GM18858 (cell line): Measurements from ENCODE around the gene COL6A3.
"Not testable (repeated sequence)": the region's sequence is repeated elsewhere in the genome, so short reads cannot be mapped to it uniquely, and the experiment has no call there.

ENCODE experiments used
- ATAC-seq: cut with Tn5 transposase; IDR thresholded peaks from one replicate; pipeline ENCODE4 v1.9.1; 2021; ENCODE audit not compliant: unreplicated experiment

Gene COL6A3

GRCh38 chr2:237412988-237413776, 782 bp downstream of the COL6A3 start:
- no peak for ATAC-seq

GRCh38 chr2:237412646-237412987, 1.3 kb downstream of the COL6A3 start:
- ATAC-seq: no peak

GRCh38 chr2:237411683-237412423, 2.1 kb downstream of the COL6A3 start:
- no peak for ATAC-seq

GRCh38 chr2:237411092-237411601, 2.8 kb downstream of the COL6A3 start:
- ATAC-seq: no peak

- ATAC-seq: not testable (repeated sequence)
These were observed 4.7 kb downstream of the COL6A3 start for GRCh38 chr2:237409263-237409662.

GRCh38 chr2:237408335-237409000, 5.5 kb downstream of the COL6A3 start:
- no peak for ATAC-seq

GRCh38 chr2:237407700-237408099, 6.3 kb downstream of the COL6A3 start:
- ATAC-seq: no peak

GRCh38 chr2:237406371-237406895, 7.5 kb downstream of the COL6A3 start:
- ATAC-seq: no peak

GRCh38 chr2:237405605-237406004, 8.4 kb downstream of the COL6A3 start:
- no peak for ATAC-seq

GRCh38 chr2:237405006-237405559, 8.9 kb downstream of the COL6A3 start:
- ATAC-seq: no peak

- no peak for ATAC-seq
These were observed 9.6 kb downstream of the COL6A3 start for GRCh38 chr2:237404413-237404812.

GRCh38 chr2:237403024-237403882, 10.7 kb downstream of the COL6A3 start:
- no peak for ATAC-seq

- no peak for ATAC-seq
These were observed 13.8 kb downstream of the COL6A3 start for GRCh38 chr2:237400199-237400598.

GRCh38 chr2:237397072-237397471, 16.9 kb downstream of the COL6A3 start:
- ATAC-seq: no peak

- no peak for ATAC-seq
These were observed 20.4 kb downstream of the COL6A3 start for GRCh38 chr2:237393523-237393922.

GRCh38 chr2:237392186-237392585, 21.8 kb downstream of the COL6A3 start:
- no peak for ATAC-seq

- no peak for ATAC-seq
These were observed 22.8 kb downstream of the COL6A3 start for GRCh38 chr2:237391140-237391539.

- no peak for ATAC-seq
These were observed 23.7 kb downstream of the COL6A3 start for GRCh38 chr2:237390235-237390634.

- ATAC-seq: no peak
These were observed 24.1 kb downstream of the COL6A3 start for GRCh38 chr2:237389831-237390230.

GRCh38 chr2:237388036-237388435, 25.9 kb downstream of the COL6A3 start:
- ATAC-seq: no peak
